Cerebellar cortex (tissue), 1 donor: ENCODE results near the gene JDP2.

Experiments
- DNase-seq: peaks from one replicate; pipeline ENCODE4 v3.0.0-alpha.2; 2015; ENCODE audit warnings: low spot score

JDP2 gene

DNA sequence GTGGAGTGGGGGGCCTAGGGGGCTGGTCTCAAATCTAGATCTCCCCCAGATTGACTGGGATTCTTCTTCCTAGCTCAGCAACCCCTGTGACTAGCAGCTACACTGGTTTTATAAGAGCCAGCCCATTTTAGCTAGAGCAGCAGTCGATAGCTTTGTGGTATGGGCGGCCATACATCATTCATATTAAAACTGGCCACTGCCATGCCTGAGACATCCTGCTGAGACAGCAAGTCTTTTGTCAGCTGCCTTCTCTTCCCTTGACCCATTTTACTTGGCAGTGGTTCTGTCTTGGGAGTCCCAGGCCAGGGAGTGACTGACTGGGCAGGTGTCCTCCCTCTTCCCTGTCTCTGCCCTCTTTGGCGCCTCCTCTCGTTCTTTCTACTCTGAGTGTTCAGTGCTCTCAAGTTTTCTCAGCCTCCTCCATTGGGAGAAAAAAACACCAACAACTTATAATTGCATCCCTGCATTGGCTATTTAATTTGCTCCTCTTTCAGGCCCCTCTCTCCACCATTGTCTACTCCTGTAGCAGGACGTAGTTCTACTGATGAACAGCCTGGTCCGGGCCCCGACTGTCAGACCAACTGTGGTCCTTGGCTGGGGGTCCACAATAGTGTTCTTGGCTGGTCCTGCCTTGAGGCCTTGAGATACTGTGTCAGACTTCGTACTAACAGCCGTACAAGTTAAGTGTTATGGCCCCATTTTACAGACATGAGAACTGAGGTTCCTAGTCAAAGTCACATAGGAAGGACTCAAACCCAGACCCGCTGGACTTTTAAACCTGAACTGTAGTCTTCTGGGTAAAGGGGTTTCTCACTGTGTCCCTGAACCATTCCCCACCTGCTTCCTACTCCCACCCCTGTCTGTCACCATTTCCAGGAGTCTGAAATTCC lies 18.3 kb upstream of the JDP2 start:
- peak; percentile 14 for DNase-seq

DNA sequence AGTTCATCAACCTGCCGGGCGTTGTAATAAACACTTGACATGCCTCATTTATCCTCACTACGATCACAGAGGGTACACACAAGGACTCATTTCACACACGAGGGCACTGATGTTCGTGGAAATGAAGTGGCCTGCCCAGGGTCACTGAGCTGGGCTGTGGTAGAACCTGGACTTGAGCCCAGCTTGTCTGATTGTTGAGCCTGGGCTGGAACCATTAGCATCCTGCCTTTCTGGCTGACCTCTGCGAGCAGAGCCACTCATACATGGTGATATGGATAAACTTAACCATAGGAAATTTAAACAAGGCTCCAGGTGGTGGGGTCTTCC lies 16.6 kb upstream of the JDP2 start:
- no peak for DNase-seq

DNA sequence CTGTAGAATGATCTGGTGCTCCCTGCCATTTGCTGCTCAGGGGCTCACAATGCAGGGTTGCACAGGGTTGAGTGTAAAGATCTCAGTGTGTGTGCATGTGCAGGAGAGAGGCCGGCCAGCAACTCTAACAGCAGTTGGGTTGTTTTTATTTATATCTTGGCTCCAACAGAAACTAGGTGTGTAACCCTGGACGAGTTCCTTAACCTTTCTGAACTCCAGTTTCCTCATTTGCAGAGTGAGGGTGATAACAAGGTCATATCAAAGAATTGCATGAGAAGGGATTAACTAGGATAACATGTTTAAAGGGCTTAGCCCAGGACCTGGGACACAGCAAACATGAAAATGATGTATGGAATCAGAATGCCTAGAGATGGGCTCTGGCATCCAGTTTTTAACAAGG lies 14.8 kb upstream of the JDP2 start:
- no peak for DNase-seq

DNA sequence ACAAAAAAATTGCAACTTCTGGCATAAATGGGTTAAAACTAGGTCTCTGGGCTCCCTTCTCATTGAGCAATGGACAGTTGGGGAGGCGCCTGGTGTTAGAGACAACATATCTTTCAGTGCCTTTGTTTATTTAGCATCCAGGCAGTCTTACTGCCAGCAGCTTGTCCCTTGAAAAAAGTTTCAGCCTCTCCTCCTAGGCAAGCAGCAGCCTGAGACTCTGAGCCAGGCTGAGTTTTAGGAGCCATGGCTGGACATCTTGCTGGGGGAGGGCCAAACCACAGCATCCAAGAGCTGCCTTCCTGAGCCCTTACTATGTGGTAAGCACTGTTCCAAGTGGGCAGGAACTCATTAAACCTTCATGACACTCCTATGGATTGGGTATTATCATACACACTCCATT lies 10.1 kb upstream of the JDP2 start:
- DNase-seq: no peak

DNA sequence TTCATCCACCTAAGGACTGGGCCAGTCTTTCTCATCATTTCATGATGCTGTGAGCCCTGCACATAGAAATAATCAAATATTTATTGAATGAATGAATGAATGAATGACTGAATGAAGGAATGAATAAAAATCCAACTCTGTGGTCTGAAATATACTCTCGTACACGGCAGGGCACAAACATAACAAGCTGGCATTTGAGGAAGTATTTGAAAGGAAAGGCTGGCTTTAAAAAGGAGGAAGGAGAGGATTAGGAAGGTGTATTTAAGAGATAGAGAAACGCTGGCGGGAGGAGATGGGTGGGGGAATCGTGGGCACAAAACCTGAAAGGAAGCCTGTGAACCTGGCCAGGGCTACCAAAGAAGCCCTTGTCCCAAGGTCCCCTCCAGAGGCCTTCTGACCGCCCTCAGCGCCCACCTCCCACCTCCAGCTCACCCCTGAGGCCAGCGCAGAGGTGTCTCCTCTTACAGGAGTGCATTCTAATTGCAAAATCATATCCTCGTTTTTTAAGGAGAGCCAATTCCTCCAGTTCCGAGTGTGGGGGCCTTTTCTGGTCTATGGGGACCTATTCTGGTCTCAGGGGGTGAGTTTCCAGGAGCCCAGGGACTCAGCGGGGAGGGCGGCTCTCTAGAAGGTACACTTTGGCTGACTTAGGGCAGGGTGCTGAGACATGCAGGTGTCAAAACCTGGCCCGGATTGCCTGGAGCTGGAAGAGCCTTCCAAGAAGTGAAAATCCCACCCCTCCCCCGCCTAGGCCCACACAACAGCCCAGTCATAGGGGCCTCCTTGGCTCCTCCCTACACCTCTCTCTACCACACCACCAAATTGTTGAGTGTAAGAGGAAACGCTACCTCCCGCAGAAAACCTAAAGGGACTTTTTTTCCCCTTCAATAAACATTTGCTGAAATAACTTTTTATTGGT lies 8.7 kb upstream of the JDP2 start:
- no peak for DNase-seq

DNA sequence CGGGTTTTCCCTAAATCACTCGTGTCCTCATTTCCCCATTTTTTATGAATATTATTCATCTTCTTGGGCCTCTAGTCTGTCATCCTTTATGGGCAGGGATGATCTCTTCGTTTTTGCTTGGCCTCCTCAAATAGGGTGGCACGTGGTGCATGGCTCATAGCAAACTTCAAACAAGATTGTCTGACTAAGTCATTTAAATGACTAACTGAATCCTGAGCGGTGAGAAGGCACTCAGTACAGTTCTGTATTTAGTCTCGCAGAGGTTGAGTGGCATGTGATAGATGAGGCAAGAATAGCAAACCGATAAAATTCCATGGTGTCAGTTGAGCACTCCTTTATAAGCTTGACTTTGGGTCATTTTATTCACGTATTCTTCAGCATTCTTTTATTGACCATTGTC lies 5.7 kb upstream of the JDP2 start:
- no peak for DNase-seq

DNA sequence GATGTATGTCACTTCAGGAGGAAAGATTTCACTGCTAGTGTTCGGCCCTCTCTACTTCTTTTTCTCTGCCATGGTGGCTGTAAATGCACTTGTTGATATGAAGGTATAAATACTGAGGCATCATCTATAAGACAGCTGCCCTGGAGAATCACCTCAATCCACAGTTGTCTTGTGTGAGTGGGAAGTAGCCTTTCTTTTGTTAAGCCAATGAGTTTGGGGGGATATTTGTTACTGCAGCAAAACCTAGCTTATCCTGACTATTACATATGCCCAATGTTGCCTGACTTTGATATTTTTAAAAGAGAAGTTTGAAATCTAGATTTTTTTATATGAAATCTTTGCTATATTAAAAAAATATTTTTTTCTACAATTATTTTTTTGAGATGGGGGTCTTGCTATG lies 3.3 kb upstream of the JDP2 start:
- no peak for DNase-seq

DNA sequence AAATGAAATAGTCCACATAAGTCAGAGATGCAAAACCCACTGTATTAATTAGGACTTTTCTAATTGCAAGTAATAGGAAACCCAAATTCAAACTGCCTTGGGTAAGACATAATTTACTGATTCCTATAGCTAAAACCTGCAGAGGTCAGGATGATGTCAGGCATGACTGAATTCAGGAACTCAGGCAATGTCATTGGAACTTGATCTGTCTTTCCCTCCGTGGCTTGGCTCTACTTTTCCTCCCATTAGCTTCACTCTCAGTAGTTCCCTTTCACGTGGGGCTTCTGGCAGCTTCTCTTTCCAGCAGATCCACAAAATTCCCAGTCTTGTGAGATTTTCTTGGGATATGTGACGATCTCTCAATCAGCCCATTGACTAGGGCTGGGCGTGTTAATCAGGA lies 2.4 kb upstream of the JDP2 start:
- no peak for DNase-seq

DNA sequence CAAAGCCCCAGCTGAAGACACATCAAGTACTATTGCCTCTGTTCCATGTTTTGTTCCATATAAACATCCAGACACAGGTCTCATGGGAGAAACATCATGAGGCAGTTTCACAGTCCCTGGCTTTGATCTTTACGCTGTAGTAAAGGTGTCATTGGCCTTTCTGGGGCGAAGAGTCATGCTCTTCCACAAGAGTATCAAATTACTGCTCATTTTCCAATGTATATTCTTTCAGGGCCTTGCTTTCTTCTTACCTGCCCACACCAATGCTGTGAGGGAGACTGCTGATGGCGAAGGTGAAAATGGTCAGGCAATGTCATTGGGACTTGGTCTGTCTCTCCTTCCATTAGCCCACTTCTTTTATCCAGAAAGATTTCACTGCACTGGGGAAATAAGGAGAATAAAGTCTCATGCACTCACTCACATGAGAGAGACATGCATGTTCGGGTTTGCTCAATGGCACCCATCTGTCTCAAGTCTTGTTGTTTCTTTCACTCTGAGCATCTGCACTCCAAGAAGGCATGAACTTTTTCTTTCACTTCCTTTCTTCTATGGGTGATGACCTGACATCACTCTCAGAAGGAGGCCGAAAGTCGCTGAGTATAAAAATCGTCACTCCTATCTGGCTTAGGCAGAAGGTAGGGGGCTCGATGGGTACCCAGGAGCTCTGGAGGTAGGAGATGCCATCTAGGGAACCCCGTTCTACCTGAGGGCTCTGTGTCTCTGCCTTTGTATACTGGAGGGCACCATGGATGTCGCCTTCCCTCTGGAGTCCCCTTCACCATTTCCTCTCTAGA lies 1.3 kb upstream of the JDP2 start:
- DNase-seq: no peak

DNA sequence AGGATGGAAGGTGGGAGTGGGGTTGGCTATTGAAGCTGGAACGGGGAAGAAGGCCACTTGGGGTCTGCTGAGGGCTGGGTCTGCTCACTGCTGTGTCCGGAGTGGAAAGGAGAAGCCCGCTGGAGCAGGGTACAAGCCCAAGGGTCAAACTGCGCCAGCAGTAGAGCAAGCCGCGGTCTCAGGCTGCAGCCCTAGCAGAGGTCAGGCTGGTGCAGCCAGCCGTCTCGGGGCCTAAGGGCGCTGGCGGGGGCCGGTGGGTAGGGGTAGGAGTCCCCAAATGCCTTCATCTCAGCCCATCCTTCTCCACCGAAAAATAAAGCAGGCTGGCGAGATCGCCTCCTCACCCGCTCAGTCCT lies 718 bp upstream of the JDP2 start:
- DNase-seq: no peak

DNA sequence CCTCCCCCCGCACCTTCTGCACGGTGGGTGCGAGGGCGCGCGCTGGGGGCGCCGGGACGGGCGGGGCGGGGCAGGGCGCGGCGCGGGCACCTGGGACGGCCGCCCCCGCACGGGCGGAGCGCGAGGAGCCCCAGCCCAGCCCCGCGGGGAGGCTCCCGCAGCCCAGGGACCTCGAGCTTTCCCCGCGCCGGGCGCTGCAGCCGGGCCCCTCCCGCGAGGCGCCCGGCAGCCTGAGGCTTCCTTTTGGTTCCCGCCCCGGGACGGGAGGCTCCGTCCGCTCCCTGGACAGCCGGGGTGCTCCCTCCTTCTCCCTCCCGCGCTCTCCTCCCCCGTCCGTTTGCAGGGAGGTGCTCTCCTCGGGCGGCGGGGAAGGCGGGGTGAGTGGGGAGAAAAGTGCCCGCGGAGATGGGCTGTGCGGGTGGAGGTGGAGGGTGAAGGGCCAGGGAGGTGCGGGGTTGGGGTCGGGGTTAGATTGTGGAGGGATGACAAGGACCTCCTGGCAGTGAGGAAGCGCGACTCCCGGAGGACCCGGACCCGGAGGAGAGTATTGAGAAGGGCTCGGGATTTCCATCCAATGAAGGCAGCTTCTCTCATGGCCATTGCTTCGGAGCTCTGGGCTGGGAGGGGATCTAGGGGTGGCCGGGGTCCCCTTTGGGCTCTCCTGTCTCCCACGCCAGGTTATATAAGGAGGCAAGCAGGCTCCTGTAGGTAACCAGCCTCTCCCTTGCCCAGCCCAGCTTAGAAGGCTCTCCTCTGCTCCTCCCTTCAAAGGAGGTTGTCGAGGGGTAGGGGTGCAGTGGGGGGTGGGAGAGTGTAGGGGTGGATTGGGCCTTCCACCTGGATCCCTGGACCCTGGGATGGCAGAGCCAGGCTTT lies 645 bp downstream of the JDP2 start:
- peak; percentile 35 for DNase-seq

DNA sequence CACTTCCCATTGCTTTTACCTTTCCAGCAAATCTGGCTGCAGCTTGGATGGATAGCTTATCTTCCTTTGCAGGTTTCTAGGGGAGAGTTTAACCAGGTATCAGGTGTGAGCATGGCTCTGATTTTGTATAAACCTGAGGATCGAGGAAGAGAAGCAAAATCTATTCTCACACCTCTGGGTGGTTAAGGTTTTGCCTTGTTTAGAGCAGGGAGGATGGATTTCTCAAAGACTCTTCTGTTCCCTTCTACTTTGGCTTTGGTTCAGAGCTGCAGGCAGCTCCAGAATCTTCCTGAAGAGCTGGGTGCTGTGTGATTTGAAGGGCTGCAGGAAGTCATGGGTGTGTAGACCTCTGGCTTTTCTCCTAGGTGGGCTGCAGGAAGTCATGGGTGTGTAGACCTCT lies 1.7 kb downstream of the JDP2 start:
- DNase-seq: peak; percentile 53

DNA sequence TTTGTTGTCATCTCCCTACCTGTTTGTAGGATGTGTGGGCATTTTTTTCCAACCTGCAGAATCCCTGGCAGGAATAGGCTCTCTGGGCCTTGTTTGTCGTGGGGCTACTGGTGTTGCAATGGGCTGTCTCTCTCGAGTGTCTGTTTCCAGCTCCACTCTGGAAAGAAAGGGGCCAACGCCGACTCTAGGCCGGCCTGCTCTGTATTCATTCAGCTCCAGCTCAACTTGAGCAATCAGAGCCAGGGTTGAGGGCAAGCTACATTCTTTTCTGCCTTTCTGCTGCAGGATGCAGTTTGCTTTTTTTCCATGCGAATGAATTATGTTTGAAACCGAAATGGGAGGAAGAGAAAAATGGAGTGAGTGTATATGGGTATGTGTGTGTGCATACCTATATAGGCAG lies 2.3 kb downstream of the JDP2 start:
- peak; percentile 55 for DNase-seq

DNA sequence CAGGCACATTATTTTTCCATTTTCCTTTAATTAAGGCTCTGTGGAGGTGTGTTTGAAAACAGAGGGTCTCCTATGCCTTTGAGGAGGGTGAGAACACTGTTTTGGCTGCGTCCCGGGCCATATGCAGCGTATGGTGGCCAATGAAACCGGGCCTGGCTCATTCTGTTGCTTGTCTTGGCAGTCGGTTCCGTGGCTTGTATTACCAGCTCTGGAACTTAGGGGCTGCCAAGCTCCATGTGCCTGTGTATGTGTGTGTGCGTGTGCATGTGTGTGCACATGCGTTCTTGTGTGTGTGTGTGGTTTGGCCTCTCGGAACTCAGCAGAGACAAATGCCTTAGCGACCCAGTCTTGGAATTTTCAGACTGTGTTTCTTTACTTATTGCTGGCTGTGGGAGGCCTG lies 2.7 kb downstream of the JDP2 start:
- peak; percentile 67 for DNase-seq

DNA sequence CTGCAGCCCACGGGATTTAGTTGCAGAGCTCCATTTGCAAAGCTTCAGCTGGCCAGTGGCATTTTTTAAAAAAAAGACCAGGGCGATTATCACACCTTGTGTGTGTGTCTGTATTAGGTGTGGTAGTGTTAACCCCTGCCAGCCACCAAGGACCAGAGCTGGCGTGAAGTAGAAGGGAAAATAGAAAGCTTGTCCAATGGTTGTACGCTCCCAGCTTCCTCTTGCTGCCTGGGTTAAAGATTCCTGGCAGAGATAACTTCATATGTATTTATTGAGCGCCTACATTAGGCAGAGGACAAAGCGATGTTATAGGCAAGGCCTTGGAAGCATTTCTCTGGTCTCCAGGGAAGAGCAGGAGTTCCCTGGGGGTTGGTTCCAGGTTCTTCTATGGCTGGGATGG lies 3.2 kb downstream of the JDP2 start:
- DNase-seq: no peak

DNA sequence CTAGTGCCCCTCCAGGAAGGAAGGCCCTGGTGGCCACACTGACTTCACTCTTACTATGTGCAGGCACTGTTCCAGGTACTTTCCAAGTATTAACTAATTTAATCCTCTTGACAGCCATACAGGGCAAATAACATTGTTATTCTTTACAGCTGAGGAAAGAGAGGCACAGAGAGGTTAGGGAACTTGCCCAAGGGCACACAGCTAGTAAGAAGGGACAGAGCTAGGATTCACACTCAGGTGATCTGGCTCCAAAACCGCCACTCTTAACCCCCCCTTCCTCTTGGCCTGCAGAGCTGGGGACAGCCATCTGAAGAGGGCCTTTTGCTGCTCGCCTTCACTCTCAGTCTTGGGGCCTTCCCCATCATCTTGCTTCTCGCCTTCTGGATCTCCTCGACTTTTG lies 4.0 kb downstream of the JDP2 start:
- no peak for DNase-seq

DNA sequence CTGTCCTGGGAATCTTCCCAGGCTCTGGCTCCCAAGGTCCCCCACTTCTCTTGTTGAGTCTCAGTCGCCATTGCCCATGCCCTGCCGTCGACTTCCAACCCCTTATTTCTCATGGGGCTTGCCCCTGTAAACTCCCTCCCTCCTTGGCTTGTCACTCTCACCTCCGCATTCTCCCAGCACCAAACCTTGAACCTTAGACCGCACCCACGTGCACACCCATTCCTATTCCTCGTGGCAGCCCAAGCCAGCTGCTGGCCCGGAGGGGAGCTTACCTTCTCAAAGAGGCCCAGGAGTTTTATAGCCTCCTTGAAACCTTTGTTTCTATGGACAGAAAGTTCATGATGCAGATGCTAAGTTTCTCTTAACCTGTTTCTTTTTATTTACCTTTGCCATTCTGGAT lies 4.6 kb downstream of the JDP2 start:
- DNase-seq: no peak

DNA sequence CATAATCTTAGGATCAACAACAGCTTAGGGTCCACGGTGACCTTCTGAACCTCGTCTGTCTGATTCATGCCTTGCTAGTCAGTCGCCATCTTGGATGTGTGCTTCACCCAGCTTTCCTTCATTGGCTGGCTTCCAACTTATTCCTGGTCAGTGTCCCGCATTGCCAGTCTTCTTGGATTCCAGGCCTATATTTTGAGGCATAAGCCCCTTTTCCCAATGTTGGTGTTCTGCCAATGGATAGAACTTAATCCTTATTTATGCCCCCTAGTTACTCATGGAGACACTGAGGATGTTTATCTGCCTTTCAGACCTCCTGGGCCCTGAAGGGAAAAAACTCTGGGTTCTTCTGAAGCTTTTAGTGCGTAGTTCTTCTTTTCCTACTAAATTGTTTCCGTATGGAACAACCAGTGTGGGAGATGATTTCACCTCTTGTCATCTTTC lies 5.8 kb downstream of the JDP2 start:
- DNase-seq: no peak

DNA sequence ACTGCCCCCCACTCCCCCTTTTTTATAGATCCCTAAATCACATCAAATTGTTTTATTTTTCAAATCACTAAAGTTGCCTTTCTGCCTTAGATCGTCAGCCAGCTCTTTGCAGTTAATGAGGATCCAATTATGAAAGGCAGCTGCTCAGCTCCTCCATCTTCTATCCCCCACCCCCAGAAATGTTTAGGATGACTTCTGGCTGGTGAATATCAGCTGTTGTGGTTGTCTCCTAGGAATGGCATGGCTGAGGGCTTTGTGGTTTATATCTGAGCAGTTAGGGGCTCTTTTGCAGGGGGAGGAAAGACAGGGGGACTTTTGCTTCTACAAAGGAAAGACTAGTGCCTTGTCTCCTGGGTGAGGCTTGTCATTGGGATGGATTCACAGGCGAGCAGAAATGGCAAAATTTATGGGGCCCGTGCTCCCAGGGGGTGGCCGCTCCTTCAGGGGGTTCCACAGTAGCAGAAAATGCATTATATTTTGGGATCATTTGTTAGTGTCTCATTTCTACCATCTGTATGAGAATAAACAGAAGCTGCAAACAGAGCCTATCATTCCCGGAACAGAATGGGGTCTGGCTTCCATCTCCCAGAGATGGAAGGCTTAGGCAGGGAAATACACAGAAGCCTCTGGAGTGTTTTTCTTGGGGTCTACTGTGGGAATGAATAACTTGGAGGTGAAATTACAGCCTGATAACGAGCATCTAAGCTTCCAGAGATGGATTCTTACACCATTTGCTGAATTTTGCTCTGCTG lies 6.5 kb downstream of the JDP2 start:
- no peak for DNase-seq

DNA sequence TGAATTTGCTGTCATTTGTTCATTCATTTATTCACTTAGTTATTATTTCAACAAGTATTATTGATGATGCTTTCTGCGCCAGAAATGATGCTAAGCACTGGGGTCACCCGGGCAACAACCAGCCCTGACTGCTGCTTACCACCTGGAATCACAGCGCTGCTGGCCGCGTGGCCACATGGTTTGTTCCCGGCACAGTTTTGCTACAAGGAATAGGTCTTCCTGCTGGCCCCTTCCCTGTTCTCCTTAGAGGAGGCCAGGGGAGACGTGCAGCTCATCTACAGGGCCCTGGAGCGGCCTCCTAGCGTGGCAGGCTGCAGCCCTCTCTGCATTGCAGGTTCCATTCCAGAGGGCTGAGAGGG lies 7.0 kb downstream of the JDP2 start:
- DNase-seq: no peak

DNA sequence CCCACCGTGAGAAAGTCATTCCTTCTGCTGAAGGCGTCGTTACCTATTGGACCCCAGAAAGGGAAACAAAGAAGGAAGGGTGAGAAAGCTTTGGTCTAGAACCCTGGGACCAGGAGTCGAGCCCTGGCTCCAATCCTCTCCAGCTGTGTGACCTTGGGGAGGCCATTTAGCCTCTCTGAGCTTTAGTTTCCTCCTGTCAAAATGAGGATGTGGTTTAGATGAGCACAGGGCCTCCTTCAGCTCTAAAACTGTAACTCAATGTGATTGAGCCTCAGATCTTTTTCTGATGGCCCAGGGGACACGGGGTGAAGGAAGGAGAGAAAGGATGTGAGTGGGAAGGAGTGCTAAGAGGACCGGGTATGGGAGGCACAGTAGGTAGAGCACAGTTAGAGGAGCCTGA lies 7.7 kb downstream of the JDP2 start:
- DNase-seq: no peak
